HG02763 (cell line): Measurements from ENCODE around the gene RORB.

Experiments used
- ATAC-seq: cut with Tn5 transposase; IDR thresholded peaks from one replicate; pipeline ENCODE4 v1.9.1; 2021; ENCODE audit warnings: mild to moderate bottlenecking, moderate library complexity; ENCODE audit not compliant: unreplicated experiment

RORB gene

GRCh38 chr9:74496819-74497747 is at the start of gene RORB:
Gene RORB (plus strand): TSS chr9:74497335. CDS start chr9:74497977, 642 bp downstream.
- peak; percentile 93 for ATAC-seq

DNA sequence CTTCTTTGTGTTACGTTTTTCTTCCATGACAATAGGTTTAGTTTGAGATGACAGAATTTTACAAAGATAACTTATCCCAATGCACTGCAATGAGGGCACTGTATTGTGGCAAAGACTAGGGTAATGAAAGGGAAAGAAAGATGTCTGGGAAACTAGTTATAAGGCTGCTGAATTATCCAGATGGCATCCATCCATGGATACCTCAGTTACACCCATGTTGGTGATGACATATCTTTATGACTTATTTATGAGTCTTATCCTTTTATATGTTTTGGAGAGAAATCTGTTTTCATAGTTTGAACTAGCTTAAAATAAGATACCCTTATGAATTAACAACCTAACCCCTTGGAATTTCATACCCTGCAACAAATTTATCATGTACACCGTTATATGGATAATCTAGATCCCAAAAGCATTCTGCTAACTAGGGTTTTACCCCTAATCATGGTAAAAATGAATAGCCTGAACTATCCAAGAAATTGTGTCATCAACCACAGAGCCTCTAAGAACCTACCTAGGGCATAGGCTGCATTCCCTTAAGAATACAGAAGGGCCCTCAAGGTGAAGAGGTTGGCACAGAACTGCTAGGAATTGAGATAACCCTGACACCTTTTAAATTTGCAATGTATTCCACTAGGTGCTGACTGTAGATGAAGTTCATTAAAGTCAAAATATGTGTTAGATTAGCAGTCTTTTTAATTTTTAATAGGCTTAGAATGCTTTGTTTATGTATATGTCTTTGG is 49.5 kb upstream of the RORB start:
- ATAC-seq: no peak

GRCh38 chr9:74449060-74449459 is 48.1 kb upstream of the RORB start:
- ATAC-seq: no peak

- ATAC-seq: no peak
Measured at GRCh38 chr9:74458832-74459231, 38.3 kb upstream of the RORB start.

- no peak for ATAC-seq
Measured at GRCh38 chr9:74463825-74464224, 33.3 kb upstream of the RORB start.

DNA sequence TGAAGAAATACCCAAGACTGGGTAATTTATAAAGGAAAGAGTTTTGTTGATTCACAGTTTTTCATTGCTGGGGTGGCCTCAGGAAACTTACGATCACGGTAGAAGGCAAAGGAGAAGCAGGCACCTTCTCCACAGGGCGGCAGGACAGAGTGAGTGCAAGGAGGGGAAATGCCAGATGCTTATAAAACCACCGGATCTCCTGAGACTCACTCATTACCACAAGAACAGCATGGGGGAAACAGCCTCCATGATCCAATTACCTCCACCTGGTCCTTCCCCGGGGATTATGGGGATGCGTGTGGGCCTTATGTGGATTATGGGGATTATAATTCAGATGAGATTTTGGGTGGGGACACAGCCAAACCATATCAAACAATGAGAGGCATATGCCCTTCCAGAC is 18.5 kb upstream of the RORB start:
- ATAC-seq: no peak

- ATAC-seq: no peak
Measured at GRCh38 chr9:74479711-74480110, 17.4 kb upstream of the RORB start.

- no peak for ATAC-seq
Measured at GRCh38 chr9:74487395-74487794, 9.7 kb upstream of the RORB start.

DNA sequence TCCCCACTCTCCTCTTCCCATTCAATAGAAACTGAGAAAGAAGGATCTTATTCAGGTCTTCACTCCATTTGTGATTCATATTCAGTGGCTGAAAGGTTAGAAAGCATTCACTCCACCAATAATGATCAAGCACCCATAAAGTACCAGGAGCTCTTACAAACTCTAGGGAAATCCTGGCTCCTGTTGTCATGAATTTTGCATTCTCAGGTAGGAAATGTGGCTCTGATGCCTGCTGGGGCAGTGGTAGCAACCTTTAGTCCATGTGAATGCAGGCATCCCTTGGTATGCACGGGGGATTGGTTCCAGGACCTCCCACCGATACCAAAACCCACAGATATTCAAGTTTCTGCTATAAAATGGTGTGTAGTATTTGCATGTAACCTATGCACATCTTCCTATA is 3.6 kb upstream of the RORB start:
- ATAC-seq: no peak

- no peak for ATAC-seq
Measured at GRCh38 chr9:74494490-74494889, 2.6 kb upstream of the RORB start.

DNA sequence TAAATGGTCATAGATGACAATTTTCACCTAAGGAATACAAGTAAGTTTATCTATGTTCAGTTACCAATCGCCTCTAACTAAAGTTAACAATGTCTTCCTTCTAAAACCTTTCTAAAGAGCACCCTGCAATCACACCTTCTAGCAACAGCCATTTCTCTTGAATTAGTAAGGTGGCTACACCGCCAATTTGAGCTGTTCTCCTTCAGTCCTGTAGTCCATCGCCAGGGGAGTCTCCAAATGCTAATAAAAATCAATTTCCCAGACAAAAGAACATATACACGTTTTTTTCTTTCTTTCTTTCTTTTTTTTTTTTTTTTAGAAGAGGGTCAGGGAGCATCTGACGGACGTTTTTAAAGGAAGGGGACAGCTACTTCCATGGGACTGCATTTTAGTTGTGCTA is 729 bp upstream of the RORB start:
- no peak for ATAC-seq

DNA sequence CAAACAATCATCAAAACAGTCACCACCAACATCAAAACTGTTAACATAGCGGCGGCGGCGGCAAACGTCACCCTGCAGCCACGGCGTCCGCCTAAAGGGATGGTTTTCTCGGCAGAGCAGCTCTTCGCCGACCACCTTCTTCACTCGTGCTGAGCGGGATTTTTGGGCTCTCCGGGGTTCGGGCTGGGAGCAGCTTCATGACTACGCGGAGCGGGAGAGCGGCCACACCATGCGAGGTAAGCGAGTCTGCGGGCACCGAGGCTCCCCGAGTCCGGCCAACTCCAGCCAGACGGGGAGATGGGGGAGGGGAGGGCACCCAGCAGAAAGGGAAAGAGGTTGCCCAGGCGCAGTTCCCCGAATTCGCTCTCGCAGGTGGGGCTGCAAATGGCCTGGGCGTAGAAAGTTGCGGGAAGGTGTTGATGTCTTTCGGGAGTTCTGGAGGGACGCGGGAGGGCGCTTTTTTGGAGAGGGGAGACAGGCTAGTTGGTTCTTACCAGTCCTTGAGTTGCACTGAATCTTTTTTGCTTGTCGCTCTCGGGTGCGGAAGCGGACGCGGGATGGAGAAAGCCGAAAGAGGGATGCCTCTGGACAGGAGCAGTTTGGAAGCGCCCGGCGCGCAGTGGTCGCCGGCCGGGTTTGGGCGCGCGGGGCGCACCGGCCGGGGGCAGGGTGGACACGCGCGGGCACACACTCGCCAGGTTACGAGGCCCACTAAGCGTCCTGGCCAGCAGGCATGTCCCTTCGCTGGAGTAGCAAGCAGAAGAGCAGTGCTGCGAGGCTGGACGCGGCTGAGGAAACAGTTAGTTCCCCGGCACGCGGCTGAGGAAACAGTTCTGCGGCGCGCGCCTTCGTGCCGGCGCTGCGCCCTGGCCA is 849 bp downstream of the RORB start:
- ATAC-seq: peak; percentile 15

- no peak for ATAC-seq
Measured at GRCh38 chr9:74498621-74499095, 1.5 kb downstream of the RORB start.

DNA sequence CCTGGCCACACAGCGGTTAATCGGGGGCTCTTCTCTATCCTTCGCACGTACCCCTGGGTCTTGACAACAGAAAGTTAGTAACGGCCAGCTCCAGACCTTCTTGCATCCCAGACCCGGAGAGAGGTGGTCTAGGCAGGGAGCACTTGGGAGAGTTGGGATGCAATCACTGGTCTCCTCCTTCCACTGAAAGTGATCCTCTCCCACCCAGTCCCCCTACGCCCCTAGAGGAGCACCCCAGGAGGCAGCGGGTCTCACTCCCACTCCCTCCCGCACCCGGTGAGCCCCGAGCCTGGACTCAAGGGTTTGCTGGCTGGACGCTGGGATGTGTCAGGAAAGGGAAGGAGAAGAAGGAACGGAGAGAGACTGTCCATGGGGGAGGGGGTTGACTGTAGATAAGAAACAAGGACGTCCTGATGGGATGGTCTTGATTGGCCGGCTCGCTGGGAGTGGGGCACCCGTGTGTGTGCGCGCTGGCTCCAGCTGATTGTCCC is 2.0 kb downstream of the RORB start:
- no peak for ATAC-seq

GRCh38 chr9:74499770-74500583 is 2.8 kb downstream of the RORB start:
- ATAC-seq: no peak

GRCh38 chr9:74500584-74500924 is 3.4 kb downstream of the RORB start:
- no peak for ATAC-seq

GRCh38 chr9:74501570-74501969 is 4.4 kb downstream of the RORB start:
- no peak for ATAC-seq

DNA sequence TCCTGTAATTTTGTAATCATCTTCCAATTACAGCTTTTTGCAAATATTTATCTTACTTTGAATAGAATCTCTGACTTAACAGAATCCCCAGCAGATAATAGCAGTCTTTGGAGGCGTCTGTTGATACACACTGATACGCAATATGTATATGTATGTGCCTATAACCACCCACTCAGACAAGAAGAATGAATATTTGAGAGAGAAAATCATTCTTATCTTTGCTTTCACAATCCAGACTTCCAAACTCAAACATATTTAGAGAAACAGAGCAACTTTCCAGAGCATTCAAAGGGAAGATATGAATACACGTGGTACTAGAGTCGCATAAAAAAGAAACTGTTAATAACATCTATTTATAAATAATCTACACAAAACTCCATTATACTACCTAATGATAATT is 6.1 kb downstream of the RORB start:
- ATAC-seq: no peak

DNA sequence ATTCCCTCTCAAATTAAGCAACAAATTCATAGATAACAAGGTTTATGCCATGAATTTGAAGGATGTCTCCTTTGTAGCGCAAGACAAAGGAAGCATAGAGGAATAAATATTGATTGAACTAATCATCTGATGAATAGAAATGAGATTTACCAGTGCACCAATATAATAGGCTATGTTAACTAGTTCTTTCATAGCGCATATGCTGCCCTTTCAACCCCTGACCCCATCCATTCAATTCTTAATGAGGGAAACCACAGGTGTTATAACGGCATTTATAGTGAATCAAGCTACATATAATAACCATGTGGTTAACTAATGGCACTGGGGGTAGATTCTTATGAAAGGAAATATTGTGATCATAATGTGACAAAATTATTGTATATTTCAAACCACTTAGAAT is 6.5 kb downstream of the RORB start:
- ATAC-seq: no peak

GRCh38 chr9:74511333-74511732 is 14.2 kb downstream of the RORB start:
- no peak for ATAC-seq
